Activated naive CD4-positive, alpha-beta T cell (primary cell): Measurements from ENCODE around the gene FADS2.

Experiments
- DNase-seq, 4 experiments: peaks; one replicate each; lab custom pipeline; 2025; lab: John Stamatoyannopoulos, UW

The FADS2 gene

DNA sequence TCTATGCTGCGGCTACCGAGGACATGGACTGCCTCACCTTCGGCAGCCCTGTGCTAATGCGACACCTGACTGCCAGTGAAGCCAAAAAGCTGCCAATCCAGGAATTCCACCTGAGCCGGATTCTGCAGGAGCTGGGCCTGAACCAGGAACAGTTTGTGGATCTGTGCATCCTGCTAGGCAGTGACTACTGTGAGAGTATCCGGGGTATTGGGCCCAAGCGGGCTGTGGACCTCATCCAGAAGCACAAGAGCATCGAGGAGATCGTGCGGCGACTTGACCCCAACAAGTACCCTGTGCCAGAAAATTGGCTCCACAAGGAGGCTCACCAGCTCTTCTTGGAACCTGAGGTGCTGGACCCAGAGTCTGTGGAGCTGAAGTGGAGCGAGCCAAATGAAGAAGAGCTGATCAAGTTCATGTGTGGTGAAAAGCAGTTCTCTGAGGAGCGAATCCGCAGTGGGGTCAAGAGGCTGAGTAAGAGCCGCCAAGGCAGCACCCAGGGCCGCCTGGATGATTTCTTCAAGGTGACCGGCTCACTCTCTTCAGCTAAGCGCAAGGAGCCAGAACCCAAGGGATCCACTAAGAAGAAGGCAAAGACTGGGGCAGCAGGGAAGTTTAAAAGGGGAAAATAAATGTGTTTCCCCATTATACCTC is 32.1 kb upstream of the FADS2 start:
- no peak for DNase-seq

DNA sequence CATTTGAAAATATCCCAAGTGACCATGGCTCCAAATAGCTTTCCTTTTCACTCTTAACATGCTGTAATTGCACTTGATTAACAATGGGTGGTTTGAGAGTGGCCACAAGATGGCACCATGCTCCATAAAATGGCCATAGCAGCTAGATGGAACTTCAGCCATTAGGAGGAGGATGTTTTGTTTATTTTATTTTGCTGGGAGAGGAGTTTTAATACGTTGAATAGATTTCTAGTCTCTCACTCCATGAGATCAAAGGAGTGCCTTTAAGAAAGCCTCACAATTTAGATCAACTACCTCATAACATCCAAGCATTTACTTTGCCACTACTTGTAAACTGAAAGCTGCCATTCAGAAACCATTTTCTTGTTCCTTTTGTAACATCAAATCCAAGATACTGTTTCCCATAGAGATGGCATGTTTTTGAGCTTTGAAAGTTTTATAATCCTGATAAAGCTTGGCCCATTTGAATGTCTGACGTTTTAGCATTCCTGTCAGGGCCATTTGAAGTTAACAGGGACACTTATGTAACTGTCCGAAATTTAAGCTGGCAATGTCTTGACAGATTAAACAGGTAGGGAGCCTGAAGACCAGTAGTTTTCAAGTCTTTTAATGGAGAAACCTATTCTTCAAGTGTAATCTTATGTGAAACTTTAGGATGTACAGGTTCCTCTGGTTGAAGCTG is 30.7 kb upstream of the FADS2 start:
- DNase-seq = peak in 2 of 4 experiments; percentile 48 to 56

DNA sequence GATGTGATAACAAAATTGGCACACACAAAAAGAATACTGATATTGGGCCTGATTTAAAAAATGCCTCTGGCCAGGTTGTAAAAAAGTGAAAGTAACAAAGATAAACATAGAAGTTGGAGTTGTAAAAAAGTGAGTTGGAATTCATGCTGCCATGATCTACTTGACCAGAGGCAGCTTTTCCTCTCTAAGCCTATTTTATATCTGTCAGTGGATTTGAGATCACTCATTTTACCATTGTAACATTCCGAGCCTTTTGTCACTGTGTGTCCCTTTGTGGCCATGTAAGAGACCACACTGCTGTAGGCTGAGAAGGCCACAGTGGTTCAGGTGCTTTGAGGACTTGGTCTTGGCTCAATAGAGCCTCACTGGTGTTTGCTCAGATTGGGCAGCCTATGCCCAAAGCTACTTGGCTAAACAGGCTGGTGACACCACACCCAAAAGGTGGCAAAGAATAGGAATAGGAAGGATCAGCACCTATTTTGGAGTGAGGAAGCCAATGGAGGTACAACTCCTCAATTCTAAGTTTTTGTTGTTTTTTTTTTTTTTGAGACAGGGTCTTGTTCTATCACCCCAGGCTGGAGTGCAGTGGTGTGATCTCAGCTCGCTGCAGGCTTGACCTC is 28.3 kb upstream of the FADS2 start:
- DNase-seq = no peak

DNA sequence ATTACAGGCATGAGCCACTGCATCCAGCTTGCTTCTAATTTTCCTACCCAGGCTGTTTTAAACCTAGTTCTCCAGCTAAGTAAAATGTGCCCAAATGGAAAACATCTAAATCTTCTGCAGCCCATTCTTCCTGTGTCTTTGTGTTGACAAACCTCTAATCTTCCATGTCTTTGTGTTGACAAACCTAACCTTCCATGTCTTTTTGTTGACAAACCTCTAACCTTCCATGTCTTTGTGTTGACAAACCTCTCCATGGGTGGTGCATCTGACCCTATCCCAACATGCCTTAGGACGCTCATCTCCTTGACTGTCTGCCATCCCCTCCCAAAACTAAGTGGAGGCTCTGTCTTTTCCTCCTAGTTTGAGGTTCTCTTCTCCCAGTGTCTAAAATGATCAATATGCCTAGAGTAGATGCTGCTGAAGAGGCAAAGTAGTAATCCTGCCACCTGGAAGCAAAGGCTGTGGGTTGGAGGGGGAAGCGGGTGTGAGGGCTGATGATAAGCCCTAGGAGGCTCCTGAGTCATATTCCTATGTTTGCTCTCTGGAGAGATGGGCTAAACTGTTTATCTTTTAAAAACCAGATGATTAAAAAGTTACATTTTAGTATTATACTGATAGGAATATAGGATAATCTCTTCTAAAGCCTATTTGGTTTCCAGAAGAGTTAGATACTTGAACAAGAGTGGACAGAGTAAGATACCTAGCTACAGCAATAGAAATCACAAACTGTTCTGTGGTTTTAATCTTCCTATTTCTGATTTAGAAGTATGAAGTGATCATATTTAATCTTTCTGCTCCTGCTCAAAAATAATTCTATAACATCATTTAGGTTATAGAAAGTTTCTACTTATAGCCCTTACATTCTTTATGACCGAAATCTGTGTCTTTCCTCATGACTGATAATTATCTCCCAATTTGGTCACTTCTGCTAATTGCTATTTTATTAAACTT is 27.5 kb upstream of the FADS2 start:
- no peak for DNase-seq

DNA sequence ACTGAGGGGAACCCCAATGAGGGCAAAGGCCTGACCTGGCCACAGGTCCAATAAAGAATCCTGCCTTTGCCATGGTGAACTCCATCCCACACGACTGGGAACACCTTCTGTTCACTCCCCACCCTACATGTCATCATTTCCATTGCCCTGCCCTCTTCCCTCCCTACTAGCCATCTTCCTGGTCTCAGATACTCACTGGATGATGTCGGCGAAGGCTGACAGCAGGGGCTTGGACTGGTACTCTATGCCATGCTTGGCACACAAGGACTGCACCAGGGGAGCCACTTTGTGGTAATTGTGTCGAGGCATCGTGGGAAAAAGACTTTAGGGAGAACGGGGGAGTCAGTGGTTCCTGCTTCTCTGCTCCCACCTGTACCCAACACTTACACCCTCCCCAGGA is 25.5 kb upstream of the FADS2 start:
- no peak for DNase-seq

DNA sequence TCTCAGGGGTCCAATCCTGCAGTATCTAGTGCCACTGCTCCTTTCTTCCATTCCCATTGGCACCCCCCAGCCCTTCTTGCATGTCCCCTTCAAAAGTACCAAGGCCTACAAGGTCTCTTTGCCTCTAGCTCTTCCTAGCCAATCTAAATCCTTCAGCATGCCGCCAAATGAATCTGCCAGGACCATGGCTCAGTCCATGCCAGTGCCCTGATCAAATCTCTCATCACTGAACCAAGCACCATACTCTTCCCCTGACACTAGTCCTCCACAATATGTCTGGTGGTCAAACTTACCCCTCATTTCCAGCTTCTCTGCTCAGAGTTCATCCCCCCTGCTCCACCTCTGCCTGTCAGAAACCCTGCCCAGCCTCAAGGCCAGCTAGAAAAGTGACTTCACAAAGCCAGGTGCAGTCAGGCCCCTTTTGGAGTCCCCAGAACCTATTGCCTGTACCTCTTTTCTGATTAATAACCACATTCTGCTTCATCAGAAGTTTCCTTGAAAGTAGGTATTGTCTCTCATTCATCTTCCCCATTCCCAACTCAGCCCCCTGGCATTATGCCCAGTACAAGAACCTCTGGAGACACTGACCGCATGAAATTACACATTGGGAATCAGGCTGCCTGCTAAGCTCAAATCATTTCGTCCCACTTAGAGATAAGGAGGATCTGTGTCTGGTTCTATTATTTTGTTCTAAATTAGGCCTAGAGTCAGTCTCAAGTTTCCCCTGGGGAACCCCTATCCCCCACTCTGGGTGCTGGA is 24.0 kb upstream of the FADS2 start:
- no peak for DNase-seq

DNA sequence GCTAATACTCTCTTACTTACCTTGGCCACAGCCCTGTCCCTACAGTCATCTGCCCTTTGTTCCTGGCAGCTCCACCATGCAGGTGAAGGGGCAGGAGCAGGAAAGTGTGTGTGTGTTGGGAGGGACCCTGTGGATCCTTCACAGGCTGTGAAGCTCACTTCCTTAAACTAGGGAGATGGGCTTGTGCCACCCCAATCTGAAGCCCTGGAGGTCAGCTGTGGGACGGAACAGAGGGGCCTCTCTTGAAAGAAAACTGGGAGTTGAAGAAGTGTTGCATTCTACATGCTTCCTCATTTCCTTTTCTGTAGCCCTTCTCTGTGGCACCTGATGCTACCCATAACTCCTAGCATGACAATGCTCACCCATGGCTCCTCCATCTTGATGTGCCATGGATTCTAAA is 23.0 kb upstream of the FADS2 start:
- no peak for DNase-seq

DNA sequence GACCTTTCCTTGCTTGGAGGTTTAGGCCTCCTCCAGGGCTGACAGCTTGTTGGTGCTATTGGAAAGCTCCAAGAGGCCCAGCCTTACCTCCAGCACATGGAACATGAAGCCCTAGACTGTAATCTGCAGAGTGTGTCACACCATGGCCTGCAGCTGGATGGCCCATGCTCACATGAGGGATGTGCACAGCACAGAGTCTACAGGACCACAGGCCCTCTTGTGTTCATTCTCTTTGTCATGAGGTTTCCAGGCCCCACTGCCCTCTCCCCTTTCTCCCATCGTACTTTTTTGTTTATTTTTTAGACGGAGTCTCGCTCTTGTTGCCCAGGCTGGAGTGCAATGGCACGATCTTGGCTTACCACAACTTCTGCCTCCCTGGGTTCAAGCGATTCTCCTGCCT is 21.3 kb upstream of the FADS2 start:
- no peak for DNase-seq

DNA sequence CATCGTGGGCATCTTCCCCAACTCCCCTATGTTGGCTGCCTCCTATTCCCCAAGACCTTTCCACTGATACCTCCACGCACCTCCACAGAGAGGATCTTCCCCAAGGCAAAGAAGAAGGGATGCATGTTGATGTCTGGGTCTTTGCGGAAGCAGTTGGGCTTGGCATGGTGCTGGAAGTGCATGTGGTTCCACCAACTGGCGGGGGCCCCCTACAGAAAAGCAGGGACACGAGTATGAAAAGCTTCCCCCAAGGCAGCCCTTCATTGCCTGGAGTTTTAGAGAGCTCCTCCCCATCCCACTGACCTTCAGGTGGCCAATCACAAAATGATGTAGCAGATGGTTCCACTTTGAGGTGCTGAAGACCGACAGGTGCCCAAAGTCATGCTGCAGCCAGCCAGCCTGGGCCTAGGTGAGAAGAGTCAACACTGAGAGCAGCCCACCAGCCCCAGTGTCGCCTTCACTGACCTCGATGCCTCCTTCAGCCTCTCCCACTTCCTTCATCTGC is 17.4 kb upstream of the FADS2 start:
- DNase-seq = no peak

DNA sequence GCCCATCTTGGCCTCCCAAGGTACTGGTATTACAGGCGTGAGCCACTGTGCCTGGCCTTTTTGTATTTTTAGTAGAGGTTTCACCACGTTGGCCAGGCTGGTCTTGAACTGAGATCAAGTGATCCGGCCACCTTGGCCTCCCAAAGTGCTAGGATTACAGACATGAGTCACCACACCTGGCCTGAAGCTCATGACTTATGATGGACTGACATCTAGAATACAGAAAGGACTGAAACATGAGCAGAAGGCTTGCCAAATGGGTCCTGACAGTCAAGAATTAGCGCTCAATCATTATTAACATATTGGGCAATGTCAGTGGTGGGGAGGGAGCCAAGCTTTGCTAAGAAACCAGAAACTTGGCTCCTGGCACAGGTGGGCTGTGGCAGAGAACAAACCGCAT is 16.3 kb upstream of the FADS2 start:
- DNase-seq = no peak

DNA sequence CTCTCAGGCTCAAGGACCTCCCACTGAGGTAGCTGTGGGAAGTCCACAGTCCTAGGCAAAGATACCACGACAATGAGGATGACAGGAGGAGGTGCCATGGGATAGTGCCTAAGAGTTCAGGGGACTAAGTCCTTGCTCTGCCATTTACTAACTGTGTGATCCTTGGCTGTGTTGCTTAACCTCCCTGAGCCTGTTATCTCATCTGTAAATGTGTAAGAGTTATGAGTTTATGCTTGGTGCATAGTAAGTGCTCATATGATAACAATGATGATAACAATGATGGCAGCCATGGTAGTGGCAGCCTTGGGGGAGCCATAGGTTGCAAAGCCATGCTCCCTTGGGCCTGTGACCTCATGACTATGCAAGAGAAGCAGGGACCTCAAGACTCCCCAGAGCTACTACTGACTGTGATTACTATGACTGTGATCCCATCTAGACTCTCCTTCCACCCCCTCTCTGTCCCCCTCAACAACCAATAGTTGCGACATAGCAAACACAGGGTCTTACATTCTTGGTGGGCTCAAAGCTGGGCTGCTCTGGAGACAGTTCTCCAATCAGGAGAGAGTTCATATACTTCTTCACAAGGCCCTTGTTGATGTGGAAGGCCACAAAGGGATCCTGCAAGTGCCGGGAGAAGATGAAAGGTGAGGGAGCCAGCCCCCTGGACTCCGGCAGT is 15.2 kb upstream of the FADS2 start:
- no peak for DNase-seq

DNA sequence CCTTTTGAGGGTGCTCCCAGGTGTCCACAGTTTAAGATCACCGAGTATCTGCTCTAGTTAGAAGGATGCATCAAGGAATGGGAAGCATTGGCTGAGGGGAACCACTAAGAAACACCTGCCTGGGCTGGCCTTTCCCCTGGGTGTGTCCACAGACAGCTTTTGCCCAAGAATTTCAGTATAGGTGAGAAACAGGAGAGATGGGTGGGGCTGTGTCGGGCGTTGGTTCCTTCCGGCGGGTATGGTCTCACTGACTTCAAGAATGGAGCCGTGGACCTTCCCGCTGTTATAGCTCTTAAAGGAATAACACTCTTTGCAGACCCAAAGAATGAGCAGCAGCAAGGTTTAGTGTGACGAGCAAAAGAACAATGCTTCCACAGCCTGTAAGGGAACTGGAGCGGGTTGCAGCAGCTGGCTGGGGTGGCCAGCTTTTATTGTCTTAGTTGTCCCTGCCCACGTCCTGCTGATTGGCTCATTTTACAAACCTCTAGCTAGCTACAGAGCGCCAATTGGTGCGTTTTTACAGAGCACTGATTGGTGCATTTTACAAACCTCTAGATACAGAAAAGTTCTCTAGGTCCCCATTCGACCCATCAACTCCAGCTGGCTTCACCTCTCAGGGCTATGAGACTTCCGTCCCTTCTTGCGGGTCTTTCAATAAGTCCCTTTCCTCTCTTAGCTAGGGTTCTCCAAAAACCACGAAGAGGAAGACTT is 13.7 kb upstream of the FADS2 start:
- no peak for DNase-seq

DNA sequence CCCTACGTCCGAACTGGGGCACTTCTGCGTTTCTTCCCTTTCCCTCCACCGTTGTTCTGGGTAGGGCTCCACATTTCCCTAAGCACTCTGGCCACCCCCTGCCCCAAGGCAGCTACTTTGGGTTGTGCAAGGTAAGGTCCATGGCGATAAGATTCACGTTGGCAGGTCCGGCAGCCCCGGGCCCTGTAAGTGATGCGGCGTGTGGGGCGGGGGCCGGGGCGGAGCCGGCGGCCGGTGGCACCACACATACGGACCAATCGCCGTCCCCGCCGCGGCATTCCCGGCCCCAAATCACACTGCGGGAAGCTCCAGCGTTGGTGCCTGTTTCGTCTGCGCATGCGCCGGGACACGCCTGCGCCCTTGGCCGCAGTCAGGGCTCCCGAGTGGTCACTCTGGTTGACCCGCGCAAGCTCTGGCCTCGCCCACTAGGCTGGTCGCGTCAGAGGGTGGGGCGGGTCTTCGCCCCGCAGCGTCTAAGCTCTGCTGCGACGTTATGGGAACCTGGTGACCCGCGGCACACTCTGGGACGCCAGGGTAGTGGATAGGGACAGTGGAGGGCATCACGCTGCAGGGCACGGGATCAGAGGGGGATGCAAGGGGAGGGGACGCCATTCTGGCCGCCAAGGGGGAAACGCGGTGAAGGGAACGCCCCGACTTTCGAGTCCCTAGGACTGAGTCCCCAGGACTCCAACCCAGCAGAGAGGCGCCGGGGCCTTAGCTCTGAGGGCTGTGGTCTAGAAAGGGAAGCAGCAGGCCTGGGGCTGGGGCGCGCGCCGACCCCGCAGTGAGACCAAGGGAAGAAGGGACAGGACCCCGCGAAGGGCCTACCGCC is 12.9 kb upstream of the FADS2 start:
- peak in 1 of 4 experiments; percentile 8 for DNase-seq

DNA sequence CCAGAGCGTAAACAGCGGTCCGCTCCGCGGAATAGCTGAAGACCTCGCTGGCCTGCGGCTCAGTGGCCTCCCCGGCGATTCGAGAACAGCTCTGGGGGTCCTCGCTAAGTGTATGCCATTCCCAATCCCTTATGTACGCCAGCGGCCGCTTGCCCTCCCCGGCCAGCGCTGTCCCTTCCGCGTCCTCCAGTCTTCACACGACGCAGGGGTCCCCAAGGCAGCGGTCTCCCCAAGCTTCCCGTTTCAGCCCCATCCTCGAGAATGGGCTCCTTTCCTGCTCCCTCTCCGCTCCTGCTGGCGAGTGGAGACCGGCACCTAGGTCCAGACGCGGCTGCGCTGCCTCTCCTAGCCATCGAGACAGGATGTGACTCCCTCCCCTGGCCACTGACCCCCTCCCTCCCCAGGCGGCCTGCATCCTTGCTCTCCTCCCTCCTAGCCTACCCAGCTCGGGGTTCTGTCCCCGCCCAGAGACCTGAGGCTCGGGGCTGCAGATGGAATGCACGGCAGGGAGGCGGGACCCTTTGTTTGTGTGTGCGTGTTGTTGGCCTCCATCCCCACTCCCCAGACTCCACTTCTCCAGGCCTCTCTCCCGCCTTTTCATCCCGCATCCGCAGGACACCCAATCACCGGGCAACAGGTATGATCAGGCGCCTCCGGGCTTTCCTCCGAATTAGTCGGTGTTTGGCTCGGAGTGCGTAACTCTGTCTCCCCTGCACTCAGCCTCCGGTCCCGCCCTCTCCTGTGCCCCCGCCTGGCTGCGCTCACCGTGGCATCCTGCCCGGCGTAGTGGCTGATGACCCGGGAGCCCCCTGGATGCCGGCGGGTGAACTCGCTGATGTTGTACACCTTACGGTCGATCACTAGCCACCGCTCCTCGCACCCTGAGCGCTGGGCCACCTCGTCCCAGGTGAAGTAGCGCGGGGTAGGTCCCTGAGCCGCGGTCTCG is 12.0 kb upstream of the FADS2 start:
- peak in 2 of 4 experiments; percentile 11 to 45 for DNase-seq

DNA sequence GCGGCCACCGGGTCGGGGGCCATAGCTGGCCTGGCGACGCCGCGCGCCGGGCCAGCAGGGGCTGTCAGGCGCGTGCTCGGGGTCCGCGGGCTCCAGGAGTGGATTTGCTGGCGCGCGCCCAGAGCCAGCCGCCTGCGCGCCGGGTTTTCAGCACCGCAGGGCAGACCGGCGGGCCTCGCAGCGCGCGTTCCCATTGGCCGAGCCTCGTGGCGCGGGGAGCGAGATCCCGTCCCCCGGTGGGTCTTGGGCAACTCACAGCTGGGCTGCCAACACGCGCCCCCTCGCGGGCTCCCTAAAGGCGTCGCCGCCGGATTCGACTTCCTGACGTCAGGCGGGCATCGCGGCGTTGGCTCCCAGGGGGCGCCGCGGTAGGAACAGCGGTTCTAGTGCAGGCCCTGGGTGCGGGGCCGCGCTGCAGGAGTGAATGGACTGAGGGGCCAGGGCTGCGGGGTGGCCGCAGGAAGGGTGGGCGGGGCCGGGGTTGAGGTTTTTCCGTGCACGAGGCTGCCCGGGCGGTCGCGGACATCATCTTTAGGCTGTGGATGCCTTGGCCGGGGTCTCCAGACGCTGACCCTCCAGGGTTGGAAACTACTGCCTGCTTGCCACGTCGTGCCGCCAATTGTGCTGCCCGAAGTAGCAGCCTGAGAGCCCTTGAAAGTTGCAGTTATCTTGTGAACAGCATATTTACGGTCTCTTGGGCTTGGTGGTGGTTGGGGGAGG is 11.2 kb upstream of the FADS2 start, which contains the start of gene FADS1:
Gene FADS1 (minus strand): TSS at position 268 of the 720 bp plus-strand sequence. CDS start 74 bp downstream, at position 194.
- DNase-seq = peak in 3 of 4 experiments; percentile 10 to 50 (median 36)

DNA sequence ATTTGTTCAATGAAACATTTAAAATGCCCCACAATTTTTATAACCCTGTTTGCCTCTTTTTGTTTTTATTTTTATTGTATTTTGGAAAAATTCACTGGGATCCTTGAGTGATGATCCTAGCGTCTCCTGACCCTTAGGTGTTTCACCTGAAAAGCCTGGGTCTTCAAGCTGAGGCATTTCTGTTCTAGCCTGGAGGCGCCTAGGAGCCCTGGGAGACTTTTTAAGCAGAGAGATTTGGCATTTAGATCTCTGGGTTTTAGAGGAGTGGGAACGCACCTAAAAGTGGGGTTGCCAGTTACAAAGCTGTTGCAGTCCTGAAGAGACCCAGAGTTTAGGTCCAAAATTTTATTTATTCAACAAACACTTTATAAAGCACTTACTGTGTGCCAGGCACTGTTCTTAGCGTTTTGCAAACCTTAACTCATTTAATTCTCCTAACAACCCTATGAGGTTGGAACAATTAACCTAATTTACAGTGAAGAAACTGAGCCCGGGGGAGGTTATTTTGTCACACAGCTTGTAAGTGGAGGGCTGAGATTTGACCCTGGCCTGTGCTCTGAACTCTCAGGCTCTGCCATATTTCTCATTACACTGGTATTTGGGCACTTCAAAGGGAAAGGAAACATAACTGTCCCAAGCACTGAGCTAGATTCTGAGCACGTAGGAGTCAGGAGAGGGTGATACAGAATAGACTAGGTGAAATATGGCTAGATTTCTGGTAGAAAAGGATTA is 10.5 kb upstream of the FADS2 start:
- DNase-seq = no peak

DNA sequence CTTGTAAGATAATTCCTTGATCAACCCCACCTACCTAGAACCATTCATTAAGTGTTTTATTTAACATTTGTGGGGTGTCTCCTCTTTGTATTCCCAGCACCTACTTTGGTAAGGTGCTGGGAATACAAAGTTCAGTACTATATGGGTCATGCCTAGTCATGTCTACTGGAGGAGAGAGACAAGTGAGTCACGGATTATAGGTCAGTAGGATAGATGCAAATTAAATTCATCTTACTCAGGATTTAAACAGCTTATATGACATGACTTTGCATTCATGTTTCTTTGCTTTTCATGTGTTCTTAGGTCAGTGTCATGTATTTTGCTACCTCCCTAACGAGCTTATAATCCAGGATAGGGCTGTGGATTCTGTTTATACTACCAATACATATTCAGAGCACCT is 7.9 kb upstream of the FADS2 start:
- no peak for DNase-seq
